Calu3 (cell line): ENCODE data around the gene PRR33. TPM values are rescaled to one million over a fixed set of nuclear protein-coding genes. Genes with fewer than 3 reads are reported as not detected.

ENCODE experiments used
- BruUV-seq: library from RNA; stranded (reverse); fragments of 400-500 nt; replicated peaks from 2 replicates; lab custom pipeline; 2021; lab: Mats Ljungman, UMichigan
- CTCF ChIA-PET: fragments of 300-600 bp; sonication (Branson Sonifier 250); formaldehyde crosslinking; loops from one replicate; lab custom pipeline; 2022; ENCODE audit warnings: antibody characterized with exemption; lab: Charles Lee
- DNase-seq: peaks from one replicate; pipeline ENCODE4 v3.0.0; 2022
- H3K27ac Mint-ChIP-seq: one replicate; pipeline ENCODE4 v1.8.0; 2022; ENCODE audit warnings: mixed read lengths; ENCODE audit not compliant: unreplicated experiment
- H3K27me3 Mint-ChIP-seq: one replicate; pipeline ENCODE4 v1.8.0; 2022; ENCODE audit warnings: mixed read lengths; ENCODE audit not compliant: unreplicated experiment
- H3K36me3 Mint-ChIP-seq: one replicate; pipeline ENCODE4 v1.8.0; 2022; ENCODE audit warnings: mild to moderate bottlenecking, moderate library complexity, mixed read lengths; ENCODE audit not compliant: insufficient read depth, unreplicated experiment
- H3K4me1 Mint-ChIP-seq: one replicate; pipeline ENCODE4 v1.8.0; 2022; ENCODE audit warnings: mild to moderate bottlenecking, low read depth, mixed read lengths; ENCODE audit not compliant: unreplicated experiment
- H3K4me3 Mint-ChIP-seq: one replicate; pipeline ENCODE4 v1.8.0; 2022; ENCODE audit warnings: mild to moderate bottlenecking, low read depth, moderate library complexity, mixed read lengths; ENCODE audit not compliant: unreplicated experiment
- H3K9me3 Mint-ChIP-seq: one replicate; pipeline ENCODE4 v1.8.0; 2022; ENCODE audit warnings: low read depth, mixed read lengths; ENCODE audit not compliant: unreplicated experiment
- CTCF ChIP-seq: fragments of 200-600 bp; IDR thresholded peaks from one replicate; pipeline ENCODE4 v1.8.0; 2022; ENCODE audit warnings: antibody characterized with exemption; ENCODE audit not compliant: unreplicated experiment
- intact Hi-C: fragments of 100-400 bp; cut with micrococcal nuclease; formaldehyde crosslinking; loops from one replicate; pipeline ENCODE4 v1.10.0; 2022; ENCODE audit not compliant: unreplicated experiment
- total RNA-seq: library from RNA; stranded (reverse); gene quantifications from 2 replicates; pipeline ENCODE4 v1.2.3, GENCODE V29; 2022

PRR33 gene
- total RNA-seq, 1 experiment from 2014 or later = not detected

- CTCF ChIA-PET = interaction anchor here (1.6 kb wide), 1 partner anchor 281 kb away, joined by 4 read pairs; no protein-coding TSS in a partner anchor
- Mint-ChIP-seq H3K36me3 (no peaks in the 10 kb centered on the region), H3K9me3 (no peaks in the 10 kb centered on the region), H3K27ac (no peak overlapping the region), H3K27me3 (peaks cover 60% of the 10 kb centered on the region), H3K4me3 (no peak overlapping the region), H3K4me1 (no peaks in the 10 kb centered on the region)
- no peak for DNase-seq
- intact Hi-C loops = loop anchor here (5.0 kb wide), 1 partner anchor 33 kb away; the partner anchor contains the start of gene TNNI2
- TF ChIP-seq CTCF = no peak
- no TSS peak for BruUV-seq
Observed at GRCh38 chr11:1870326-1870696, 21.4 kb downstream of the PRR33 start.

- intact Hi-C loops = loop anchor here (5.0 kb wide), 1 partner anchor 32 kb away; the partner anchor contains the start of gene TNNI2
- H3K9me3 Mint-ChIP-seq = no peaks in the 10 kb centered on the region
- no peak for DNase-seq
- no peaks in the 10 kb centered on the region for H3K36me3 Mint-ChIP-seq
- H3K27me3 Mint-ChIP-seq = peaks cover 60% of the 10 kb centered on the region
- no TSS peak for BruUV-seq
- no peaks in the 10 kb centered on the region for H3K4me1 Mint-ChIP-seq
- H3K27ac Mint-ChIP-seq = no peak overlapping the region
- H3K4me3 Mint-ChIP-seq = no peak overlapping the region
- no peak for TF ChIP-seq CTCF
- CTCF ChIA-PET = interaction anchor here (1.6 kb wide), 1 partner anchor 282 kb away, joined by 4 read pairs; no protein-coding TSS in a partner anchor
Observed at GRCh38 chr11:1869427-1870325, 22.0 kb downstream of the PRR33 start.

GRCh38 chr11:1868636-1869291 is 22.9 kb downstream of the PRR33 start:
- H3K27ac Mint-ChIP-seq = no peak overlapping the region
- H3K36me3 Mint-ChIP-seq = no peaks in the 10 kb centered on the region
- CTCF ChIA-PET = no interaction called here
- no peak for DNase-seq
- H3K9me3 Mint-ChIP-seq = no peaks in the 10 kb centered on the region
- H3K4me3 Mint-ChIP-seq = no peak overlapping the region
- no peak for TF ChIP-seq CTCF
- peaks cover 57% of the 10 kb centered on the region for H3K27me3 Mint-ChIP-seq
- peaks cover 7% of the 10 kb centered on the region for H3K4me1 Mint-ChIP-seq
- BruUV-seq = no TSS peak
- intact Hi-C loops = no loop called here

- no peaks in the 10 kb centered on the region for H3K36me3 Mint-ChIP-seq
- TF ChIP-seq CTCF = no peak
- no peak overlapping the region for H3K4me3 Mint-ChIP-seq
- no peak for DNase-seq
- no TSS peak for BruUV-seq
- H3K27ac Mint-ChIP-seq = no peak overlapping the region
- intact Hi-C loops = no loop called here
- H3K4me1 Mint-ChIP-seq = peaks cover 14% of the 10 kb centered on the region
- H3K9me3 Mint-ChIP-seq = no peaks in the 10 kb centered on the region
- peaks cover 50% of the 10 kb centered on the region for H3K27me3 Mint-ChIP-seq
- CTCF ChIA-PET = no interaction called here
Observed at GRCh38 chr11:1868056-1868635, 23.5 kb downstream of the PRR33 start.
